GM18517 (cell line): Measurements from ENCODE around the gene TLE5.

Source experiments
- ATAC-seq: cut with Tn5 transposase; IDR thresholded peaks from one replicate; pipeline ENCODE4 v1.9.1; 2021; ENCODE audit warnings: mild to moderate bottlenecking, moderate library complexity; ENCODE audit not compliant: unreplicated experiment

Gene TLE5, protein sequence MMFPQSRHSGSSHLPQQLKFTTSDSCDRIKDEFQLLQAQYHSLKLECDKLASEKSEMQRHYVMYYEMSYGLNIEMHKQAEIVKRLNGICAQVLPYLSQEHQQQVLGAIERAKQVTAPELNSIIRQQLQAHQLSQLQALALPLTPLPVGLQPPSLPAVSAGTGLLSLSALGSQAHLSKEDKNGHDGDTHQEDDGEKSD

GRCh38 chr19:3062165-3063105, at the start of gene TLE5:
Gene TLE5 (minus strand): TSS chr19:3062495. CDS start chr19:3062200, 295 bp downstream.
- no peak for ATAC-seq

DNA sequence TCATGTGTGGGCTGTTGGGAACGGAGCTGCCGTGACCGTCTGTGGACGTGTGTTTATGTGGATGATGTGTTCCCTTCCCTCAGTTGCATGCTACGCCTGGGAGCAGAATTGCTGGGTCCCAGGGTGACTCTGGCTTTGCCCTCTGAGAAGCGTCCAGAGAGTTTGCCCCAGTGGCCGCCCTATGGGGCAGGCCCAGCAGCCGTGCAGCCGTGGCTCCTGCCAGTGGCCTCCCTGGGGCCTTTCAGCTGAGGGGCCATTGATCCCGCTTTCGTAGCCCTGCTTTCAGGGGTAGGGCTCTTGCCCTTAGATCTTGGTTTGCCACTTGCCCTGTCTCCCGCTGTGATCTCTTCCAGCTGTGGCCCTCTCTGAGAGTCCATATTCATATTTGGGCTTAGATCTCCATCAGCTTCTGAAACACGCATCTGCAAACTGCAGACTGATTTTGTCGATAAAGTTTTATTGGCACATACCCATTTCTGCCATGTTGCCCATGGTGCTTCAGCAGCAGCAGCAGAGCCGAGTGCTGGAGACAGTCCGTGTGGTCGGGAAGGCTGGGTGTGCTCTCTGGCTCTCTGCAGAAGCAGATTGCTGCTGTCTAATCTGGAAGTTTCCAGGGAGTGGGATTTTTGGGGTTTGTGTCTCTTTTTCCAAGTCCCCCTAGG, 49.4 kb upstream of the TLE5 start:
- no peak for ATAC-seq

DNA sequence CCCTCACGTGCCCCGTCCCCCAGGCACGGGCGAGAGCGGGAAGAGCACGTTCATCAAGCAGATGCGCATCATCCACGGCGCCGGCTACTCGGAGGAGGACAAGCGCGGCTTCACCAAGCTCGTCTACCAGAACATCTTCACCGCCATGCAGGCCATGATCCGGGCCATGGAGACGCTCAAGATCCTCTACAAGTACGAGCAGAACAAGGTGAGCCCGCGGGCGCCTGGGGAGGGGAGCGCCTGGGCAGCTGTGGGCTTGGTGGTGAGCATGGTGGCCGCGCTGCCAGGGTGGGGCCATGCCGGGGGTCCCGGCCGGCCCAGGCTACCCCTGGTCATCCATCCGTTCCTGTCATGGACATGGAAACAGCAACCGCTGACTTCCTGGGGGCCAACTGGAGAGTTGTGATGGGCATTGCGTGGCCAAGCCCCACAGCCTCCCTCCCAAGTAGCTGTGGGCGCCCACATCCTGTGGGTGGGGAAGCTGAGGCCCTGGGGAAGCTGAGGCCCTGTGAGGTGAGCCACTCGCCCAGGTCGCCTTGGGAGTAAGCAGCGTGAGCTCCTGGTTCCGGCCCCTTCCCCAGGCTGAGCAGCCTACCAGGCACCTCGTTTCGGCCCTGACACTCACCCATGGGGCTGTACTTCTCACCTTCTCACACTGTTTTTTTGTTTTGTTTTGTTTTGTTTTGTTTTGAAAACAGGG, 48.0 kb upstream of the TLE5 start:
- no peak for ATAC-seq

DNA sequence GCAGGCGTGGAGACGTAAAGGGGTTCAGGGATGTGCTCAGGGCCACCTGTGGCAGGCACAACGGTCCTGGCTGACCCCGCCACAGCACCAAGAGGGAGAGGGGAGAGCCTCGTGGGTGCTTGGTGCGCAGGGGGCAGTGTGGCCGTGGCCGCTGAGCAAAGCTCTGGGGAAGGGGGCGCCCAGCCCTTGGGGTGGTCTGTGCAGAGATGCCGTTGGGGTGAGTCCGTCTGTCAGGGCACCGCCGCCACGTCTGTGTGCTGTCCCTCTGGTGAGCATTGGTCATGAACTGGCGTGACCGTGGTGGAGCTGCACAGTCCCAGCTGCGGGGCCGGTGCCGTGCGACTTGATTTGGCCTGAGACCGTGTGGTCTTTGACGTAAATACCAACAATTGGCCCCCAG, 47.2 kb upstream of the TLE5 start:
- ATAC-seq: no peak

DNA sequence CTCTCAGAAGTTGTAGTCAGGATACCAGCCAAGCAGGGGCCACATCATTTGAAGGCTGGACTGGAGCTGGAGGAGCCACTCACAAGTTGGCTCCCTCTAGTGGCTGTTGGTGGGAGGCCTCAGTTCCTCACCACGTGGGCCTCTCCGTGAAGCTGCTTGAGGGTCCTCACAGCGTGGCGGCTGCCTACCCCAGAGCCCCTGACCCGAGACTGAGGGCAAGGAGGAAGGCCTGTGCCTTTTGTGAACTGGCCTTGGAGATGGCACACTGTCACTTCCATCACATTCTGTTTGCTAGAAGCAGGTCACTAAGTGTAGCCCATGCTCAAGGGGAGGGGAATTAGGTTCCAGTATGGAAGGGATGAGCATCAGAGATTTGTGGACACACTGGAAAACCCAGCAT, 46.5 kb upstream of the TLE5 start:
- no peak for ATAC-seq

DNA sequence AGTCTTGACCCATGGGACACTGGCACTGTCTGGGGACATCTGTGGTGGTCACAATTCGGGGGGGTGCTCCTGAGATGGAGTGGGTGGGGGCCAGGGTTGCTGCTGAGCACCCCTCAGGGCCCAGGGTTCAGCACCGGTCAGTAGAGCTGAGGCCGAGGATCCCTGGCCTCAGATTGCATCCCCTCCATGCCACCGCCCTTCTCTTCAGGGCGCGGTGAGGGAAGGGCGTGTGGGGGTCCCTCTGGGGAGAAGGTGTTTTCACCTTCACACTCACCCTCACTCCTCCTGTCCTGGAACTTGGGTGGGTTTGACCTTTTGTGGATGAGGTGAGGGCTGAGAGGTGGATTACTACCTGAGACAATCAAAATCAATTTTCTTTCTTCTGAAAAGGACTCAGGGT, 45.4 kb upstream of the TLE5 start:
- ATAC-seq: no peak

- no peak for ATAC-seq
These were observed 44.3 kb upstream of the TLE5 start for GRCh38 chr19:3106509-3107141.

- ATAC-seq: no peak
These were observed 43.6 kb upstream of the TLE5 start for GRCh38 chr19:3105641-3106508.

GRCh38 chr19:3104708-3104983, 42.4 kb upstream of the TLE5 start:
- ATAC-seq: no peak

- no peak for ATAC-seq
These were observed 40.2 kb upstream of the TLE5 start for GRCh38 chr19:3102239-3103140.

GRCh38 chr19:3100747-3101730, 38.7 kb upstream of the TLE5 start:
- no peak for ATAC-seq

DNA sequence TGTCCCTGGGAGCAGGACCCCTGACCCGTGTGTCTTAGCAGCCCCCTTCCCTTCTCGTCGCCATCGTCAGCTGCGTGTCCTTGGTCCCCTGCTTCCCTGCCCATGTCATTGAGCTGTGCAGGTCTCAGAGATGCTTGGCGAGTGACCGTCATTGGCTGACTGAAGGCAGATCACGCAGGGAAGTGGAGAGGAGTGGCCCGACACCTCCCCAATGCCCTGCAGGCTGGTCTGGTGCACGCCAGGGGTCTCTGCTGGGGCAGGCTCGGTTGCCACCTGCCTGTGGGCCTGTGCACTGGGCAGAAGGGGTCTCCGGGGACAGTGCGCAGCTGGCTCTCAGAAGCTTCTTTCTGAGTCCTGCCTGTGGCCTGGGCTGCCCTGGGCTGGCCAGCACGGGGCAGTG, 38.0 kb upstream of the TLE5 start:
- ATAC-seq: no peak

- no peak for ATAC-seq
These were observed 37.3 kb upstream of the TLE5 start for GRCh38 chr19:3099347-3100145.

DNA sequence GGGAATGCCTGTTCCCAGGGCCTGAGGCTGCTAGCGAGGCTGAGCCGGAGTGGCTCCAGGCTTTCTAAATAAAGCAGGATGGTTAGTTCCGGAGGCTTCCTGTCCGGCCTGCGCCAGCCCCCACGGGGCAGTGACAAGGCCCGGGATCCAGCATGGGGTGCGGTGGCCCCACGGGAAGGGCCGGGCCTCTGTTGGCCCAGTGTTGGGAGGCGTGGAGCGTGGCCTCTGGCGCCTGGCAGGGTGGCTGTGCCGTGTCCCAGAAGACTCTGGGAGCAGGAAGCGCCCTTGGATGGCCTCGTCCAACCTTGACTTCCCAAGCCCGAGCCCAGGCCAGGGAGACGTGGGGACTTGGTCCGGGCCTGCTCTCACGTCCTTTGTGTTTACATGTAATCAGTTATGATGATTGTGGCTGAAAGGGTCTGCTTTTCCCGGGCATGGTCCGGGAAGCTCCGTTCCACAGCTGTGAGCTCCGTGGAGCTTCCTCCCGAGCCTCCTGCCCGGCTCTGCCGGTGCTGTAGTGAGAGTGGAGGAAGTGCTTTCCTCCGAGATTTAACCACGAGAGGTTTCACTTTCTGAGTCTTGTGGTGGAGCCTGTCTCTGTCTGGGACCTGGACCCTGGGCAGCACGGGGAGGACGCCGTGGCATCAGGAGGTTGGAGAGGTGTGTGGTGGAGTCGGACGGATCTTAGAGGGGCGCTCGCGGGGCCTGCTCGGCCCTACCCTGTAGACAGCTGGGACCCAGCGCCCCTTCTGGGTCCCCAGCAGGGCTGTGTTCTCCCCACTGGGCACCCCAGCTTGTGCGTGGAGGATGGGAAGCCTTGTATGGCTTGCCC, 36.4 kb upstream of the TLE5 start:
- ATAC-seq: no peak

DNA sequence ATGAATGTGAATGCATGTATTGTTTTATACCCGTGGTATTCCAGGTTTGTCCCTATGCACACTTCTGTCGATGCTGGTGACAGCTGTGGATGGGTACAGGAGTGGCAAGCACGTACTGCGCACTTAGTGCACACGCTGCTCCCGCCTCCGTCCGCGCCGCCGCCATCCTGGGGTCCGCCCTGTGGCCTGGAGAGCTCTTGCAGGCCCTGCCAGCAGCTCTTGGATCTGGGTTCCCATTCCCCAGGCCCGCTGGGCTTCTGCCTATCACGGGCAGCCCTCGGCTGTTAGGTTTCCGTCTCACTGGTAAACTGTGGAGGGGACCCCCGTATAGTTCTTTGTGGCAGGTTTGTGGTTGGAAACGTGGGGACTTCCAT, 35.8 kb upstream of the TLE5 start:
- no peak for ATAC-seq

DNA sequence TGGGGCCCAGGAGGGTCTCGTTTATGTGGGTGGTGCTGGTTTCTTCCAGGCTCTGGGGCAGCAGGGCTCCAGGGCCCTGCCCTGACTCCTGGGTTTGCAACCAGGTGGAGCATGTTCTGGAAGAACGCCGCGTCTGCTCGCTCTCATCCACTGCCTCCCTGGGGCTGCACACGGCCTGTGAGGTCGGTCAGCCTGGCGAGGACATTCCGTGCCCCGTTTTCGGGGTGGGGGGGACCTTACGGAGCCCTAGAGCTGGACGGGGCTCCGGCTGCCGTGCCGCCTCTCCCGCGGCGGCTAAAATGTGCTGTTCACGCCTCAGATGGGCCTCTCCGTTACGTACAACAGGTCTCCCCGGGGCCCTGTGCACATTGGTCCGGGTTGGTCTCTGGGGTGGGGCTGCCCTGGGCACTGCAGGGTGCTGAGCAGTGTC, 35.2 kb upstream of the TLE5 start:
- no peak for ATAC-seq
